VCaP (cell line): ENCODE results near the gene SLC47A2.

Experiments used
- H3K27ac ChIP-seq: fragments of 450-650 bp; 2 replicates; pipeline ENCODE4 v1.5.1; 2017
- CTCF ChIP-seq: fragments of 450-650 bp; conservative IDR thresholded peaks from 2 replicates; pipeline ENCODE4 v1.5.1; 2017; ENCODE audit warnings: mild to moderate bottlenecking, moderate library complexity

SLC47A2 gene

GRCh38 chr17:19757536-19758180 is 41.3 kb upstream of the SLC47A2 start:
- H3K27ac ChIP-seq = no peak overlapping the region
- TF ChIP-seq CTCF = no peak

GRCh38 chr17:19756546-19756945 is 40.2 kb upstream of the SLC47A2 start:
- no peak overlapping the region for H3K27ac ChIP-seq
- TF ChIP-seq CTCF = no peak

- no peak overlapping the region for H3K27ac ChIP-seq
- TF ChIP-seq CTCF = no peak
Observed at GRCh38 chr17:19755821-19756510, 39.6 kb upstream of the SLC47A2 start.

GRCh38 chr17:19755392-19755791 is 39.0 kb upstream of the SLC47A2 start:
- no peak overlapping the region for H3K27ac ChIP-seq
- TF ChIP-seq CTCF = no peak

- H3K27ac ChIP-seq = no peak overlapping the region
- peak; percentile 83 for TF ChIP-seq CTCF
Observed at GRCh38 chr17:19753661-19754463, 37.5 kb upstream of the SLC47A2 start.

GRCh38 chr17:19753051-19753509 is 36.7 kb upstream of the SLC47A2 start:
- TF ChIP-seq CTCF = no peak
- H3K27ac ChIP-seq = no peak overlapping the region
